ENCODE results near the gene CFAP20DC. TPM values are rescaled to one million over a fixed set of nuclear protein-coding genes. Genes with fewer than 3 reads are reported as not detected.

CFAP20DC gene
- total and polyA plus RNA-seq, 10 of the 15 experiments (the other 5 are each of a cell fraction or from before 2014, with no cell fraction given) = 0.53 to 11.6 (median 2.0) TPM

GRCh38 chr3:58952128-58952917 lies 97.5 kb downstream of the CFAP20DC start:
- DNase-seq (ENCODE audit: low read depth, low spot score) (peak; percentile 17), ATAC-seq (peak; percentile 92), FAIRE-seq (no peak)
- H2AFZ ChIP-seq (ENCODE audit: control insufficient read depth, low read depth, low read length) = no peak overlapping the region
- H3K4me3 ChIP-seq = no peak overlapping the region
- H3K9me3 ChIP-seq (replicated peaks; ENCODE audit: control insufficient read depth, insufficient read depth, low read length) = no peaks in the 10 kb centered on the region; the same call in 2 of the 3 replicates
- BruUV-seq (replicated peaks) = no TSS peak
- H3K4me1 ChIP-seq (ENCODE audit: control insufficient read depth, insufficient read depth, low read length) = no peaks in the 10 kb centered on the region
- H4K20me1 ChIP-seq (ENCODE audit: control insufficient read depth, insufficient read depth) = no peaks in the 10 kb centered on the region
- in situ Hi-C loops (cut with MboI) (no loop called here), intact Hi-C loops (cut with micrococcal nuclease; ENCODE audit: unreplicated experiment) (loop anchor here (5.0 kb wide), 2 partner anchors 55 to 80 kb away; no protein-coding TSS in a partner anchor)
- H3K27ac ChIP-seq (ENCODE audit: control insufficient read depth, insufficient read depth) = no peak overlapping the region
- RAD21 ChIA-PET (ENCODE audit: unreplicated experiment) = interaction anchor here (1.3 to 2.8 kb wide), 6 partner anchors 13 to 128 kb away, joined by 3 to 15 read pairs (median 7); no protein-coding TSS in a partner anchor
- H3K79me2 ChIP-seq (ENCODE audit: control insufficient read depth, insufficient read depth, low read length) = no peaks in the 10 kb centered on the region
- H3K36me3 ChIP-seq (ENCODE audit: control insufficient read depth in 2 of 2, insufficient read depth in 2 of 2, low read length in 1 of 2) = no peaks in the 10 kb centered on the region
- no peaks in the 10 kb centered on the region for H3K27me3 ChIP-seq (replicated peaks in 1 of 2; ENCODE audit: control insufficient read depth in 2 of 2, insufficient read depth in 2 of 2, low read length in 1 of 2)
- no peak overlapping the region for H3K4me2 ChIP-seq (ENCODE audit: control insufficient read depth, insufficient read depth)
- 0% methylated on average over 4 of the region's 4 CpGs for WGBS (ENCODE audit: insufficient coverage, insufficient replicate concordance, low lambda C conversion rate, missing lambda C conversion rate)
- CTCF ChIA-PET = interaction anchor here (1.7 kb wide), 1 partner anchor 23 kb away, joined by 8 read pairs; no protein-coding TSS in a partner anchor
- SMC1A ChIA-PET (ENCODE audit: uncharacterized antibody, unreplicated experiment) = interaction anchor here (0.7 to 5.1 kb wide), 9 partner anchors 10 to 314 kb away, joined by 3 to 18 read pairs (median 8); no protein-coding TSS in a partner anchor
- POLR2A ChIA-PET = interaction anchor here (0.7 to 1.6 kb wide), 2 partner anchors 8 to 90 kb away, joined by 3 read pairs; no protein-coding TSS in a partner anchor
- H3K9ac ChIP-seq (ENCODE audit: control insufficient read depth, insufficient read depth, low read length) = no peak overlapping the region
- TF ChIP-seq HDAC2 (IDR thresholded peaks at IDR 0.05) (no peak), IKZF1 (conservative IDR thresholded peaks at IDR 0.05) (peak; percentile 75), CBFB (IDR thresholded peaks at IDR 0.05; ENCODE audit: low read depth) (peak; percentile 58), TCF3 (IDR thresholded peaks at IDR 0.05; ENCODE audit: borderline replicate concordance, insufficient read depth, low read depth, low read length) (no peak), CREM (IDR thresholded peaks at IDR 0.05; ENCODE audit: low read depth) (peak; percentile 14; the same call in 1 of the 2 replicates), TCF7 (IDR thresholded peaks at IDR 0.05; ENCODE audit: borderline replicate concordance) (0 out of 2 replicates have a peak, but pooled peaks have one; percentile 20), SPI1 (IDR thresholded peaks at IDR 0.05; ENCODE audit: borderline replicate concordance, insufficient read depth, low read depth, low read length) (no peak), BMI1 (IDR thresholded peaks at IDR 0.05; ENCODE audit: borderline replicate concordance) (peak; percentile 22; the same call in 1 of the 2 replicates), BHLHE40 (IDR thresholded peaks at IDR 0.05; ENCODE audit: borderline replicate concordance in 1 of 2, low read depth in 2 of 2, low read length in 1 of 2) (no peak), MEF2A (IDR thresholded peaks at IDR 0.05; ENCODE audit: insufficient read depth, low read depth, low read length) (peak; percentile 48; the same call in 1 of the 2 replicates), NR2F1 (conservative IDR thresholded peaks at IDR 0.05) (no peak), KDM1A (IDR thresholded peaks at IDR 0.05; ENCODE audit: borderline replicate concordance) (no peak), BCL11A (IDR thresholded peaks at IDR 0.05; ENCODE audit: low read depth, low read length) (0 out of 2 replicates have a peak, but pooled peaks have one; percentile 36), SREBF1 (IDR thresholded peaks at IDR 0.05; ENCODE audit: low read length) (no peak), ZNF687 (IDR thresholded peaks at IDR 0.05) (no peak), TARDBP (IDR thresholded peaks at IDR 0.05; ENCODE audit: borderline replicate concordance) (no peak), POLR2AphosphoS5 (IDR thresholded peaks at IDR 0.05; ENCODE audit: low read length) (no peak)
